ENCODE measurements around the gene TEX14. TPM values are rescaled to one million over a fixed set of nuclear protein-coding genes. Genes with fewer than 3 reads are reported as not detected.

Gene TEX14
- total RNA-seq, 2 donors from 2014 or later: 0.92 TPM; not detected in 1

DNA sequence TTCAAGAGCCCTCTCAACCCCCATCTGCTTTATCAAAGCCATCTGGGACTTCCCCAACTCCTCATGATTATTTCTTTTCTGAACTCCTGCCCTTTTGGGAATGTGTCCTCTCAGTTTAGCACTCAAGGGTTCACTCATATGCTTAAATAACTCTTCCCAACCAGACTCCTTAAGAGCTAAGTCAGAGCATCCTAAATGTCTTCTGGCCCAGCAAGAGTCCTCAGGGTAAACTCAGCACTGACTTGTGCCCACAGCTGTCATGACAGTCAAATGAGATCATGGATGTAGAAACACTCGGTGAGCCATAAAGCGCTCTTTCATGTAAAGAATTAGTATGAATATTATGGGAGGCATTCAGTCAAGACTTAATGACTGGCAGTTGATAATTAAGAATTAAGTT lies 85.9 kb downstream of the TEX14 start:
- TF ChIP-seq, protein P1, sequence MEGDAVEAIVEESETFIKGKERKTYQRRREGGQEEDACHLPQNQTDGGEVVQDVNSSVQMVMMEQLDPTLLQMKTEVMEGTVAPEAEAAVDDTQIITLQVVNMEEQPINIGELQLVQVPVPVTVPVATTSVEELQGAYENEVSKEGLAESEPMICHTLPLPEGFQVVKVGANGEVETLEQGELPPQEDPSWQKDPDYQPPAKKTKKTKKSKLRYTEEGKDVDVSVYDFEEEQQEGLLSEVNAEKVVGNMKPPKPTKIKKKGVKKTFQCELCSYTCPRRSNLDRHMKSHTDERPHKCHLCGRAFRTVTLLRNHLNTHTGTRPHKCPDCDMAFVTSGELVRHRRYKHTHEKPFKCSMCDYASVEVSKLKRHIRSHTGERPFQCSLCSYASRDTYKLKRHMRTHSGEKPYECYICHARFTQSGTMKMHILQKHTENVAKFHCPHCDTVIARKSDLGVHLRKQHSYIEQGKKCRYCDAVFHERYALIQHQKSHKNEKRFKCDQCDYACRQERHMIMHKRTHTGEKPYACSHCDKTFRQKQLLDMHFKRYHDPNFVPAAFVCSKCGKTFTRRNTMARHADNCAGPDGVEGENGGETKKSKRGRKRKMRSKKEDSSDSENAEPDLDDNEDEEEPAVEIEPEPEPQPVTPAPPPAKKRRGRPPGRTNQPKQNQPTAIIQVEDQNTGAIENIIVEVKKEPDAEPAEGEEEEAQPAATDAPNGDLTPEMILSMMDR (IDR thresholded peaks at IDR 0.05): no peak
- Histone ChIP-seq H3K4me3 (no peak overlapping the region), H3K4me1 (ENCODE audit: control insufficient read depth in 1 of 2, low read depth in 2 of 2) (no peaks in the 10 kb centered on the region), H3K9me3 (no peaks in the 10 kb centered on the region), H3K27ac (no peak overlapping the region), H3K36me3 (no peaks in the 10 kb centered on the region), H3K27me3 (replicated peaks; ENCODE audit: insufficient read depth) (no peaks in the 10 kb centered on the region)
- DNase-seq (ENCODE audit: low spot score) (no peak), ATAC-seq (ENCODE audit: insufficient number of reproducible peaks, low FRiP score, low read depth) (no peak)

DNA sequence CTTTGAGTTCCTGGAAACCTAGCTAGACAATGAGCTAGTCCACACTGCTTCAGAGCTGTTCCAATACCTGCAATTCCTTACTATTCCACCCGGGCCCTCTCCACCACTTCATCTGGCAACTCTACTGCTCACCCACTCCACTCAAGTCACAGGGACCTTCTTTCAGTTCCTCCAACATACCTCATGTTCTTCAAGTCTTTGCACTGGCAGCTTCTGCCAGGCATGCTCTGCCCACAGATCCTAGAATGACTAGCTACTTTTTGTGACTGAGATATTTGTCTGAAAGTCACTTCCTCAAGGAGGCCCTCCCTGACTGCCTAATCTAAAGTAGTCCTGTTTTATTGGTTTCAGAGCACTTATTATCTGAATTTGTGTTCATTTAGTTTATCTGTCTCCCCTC lies 86.4 kb downstream of the TEX14 start:
- DNase-seq (ENCODE audit: low spot score) (no peak), ATAC-seq (ENCODE audit: insufficient number of reproducible peaks, low FRiP score, low read depth) (no peak)
- Histone ChIP-seq H3K4me3 (no peak overlapping the region), H3K27ac (no peak overlapping the region), H3K27me3 (replicated peaks; ENCODE audit: insufficient read depth) (no peaks in the 10 kb centered on the region), H3K4me1 (ENCODE audit: control insufficient read depth in 1 of 2, low read depth in 2 of 2) (no peaks in the 10 kb centered on the region), H3K36me3 (no peaks in the 10 kb centered on the region), H3K9me3 (no peaks in the 10 kb centered on the region)
- TF ChIP-seq, protein P1 (IDR thresholded peaks at IDR 0.05): no peak

DNA sequence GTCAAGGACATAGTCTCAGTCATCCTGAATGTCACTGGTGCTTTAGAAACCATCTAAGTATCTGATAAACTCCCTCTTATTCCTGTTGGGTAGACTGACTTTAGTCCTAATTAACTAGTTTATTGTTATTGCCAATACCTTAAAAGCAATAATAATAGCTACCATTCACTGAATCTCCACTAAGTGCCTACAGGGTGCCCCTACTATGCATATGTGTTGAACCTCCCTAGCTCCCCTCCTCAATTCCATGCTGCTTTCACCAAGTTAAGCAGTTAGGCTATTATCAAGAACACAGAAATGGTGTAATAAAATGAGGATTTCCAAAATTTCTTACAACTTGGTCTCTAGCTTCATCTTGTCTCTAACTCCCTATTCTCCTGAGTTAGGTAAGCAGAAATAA lies 89.9 kb downstream of the TEX14 start:
- Histone ChIP-seq H3K4me1 (ENCODE audit: control insufficient read depth in 1 of 2, low read depth in 2 of 2) (no peaks in the 10 kb centered on the region), H3K27ac (no peak overlapping the region), H3K9me3 (no peaks in the 10 kb centered on the region), H3K36me3 (no peaks in the 10 kb centered on the region), H3K4me3 (no peak overlapping the region), H3K27me3 (replicated peaks; ENCODE audit: insufficient read depth) (no peaks in the 10 kb centered on the region)
- DNase-seq (ENCODE audit: low spot score) (no peak), ATAC-seq (ENCODE audit: insufficient number of reproducible peaks, low FRiP score, low read depth) (no peak)
- TF ChIP-seq, protein P1 (IDR thresholded peaks at IDR 0.05): no peak

DNA sequence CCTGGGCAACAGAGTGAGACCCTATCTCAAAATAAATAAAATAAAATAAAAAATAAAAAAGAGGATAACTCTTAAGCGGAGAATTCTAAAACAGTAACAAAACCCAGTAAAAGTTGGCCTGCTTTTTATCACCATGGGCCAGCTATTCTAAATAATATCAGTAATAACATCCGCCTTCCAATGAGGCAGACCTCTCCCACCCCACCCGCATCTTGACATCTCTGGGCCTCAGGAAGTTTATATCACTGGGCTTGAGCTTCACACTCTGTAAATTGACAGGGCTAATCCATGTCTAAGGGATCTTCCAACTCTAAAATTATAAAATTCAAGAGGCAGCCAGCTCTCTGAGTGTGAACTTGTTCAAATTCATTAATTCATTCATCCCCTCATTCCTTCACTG lies 94.5 kb downstream of the TEX14 start:
- Histone ChIP-seq H3K4me3 (no peak overlapping the region), H3K36me3 (no peaks in the 10 kb centered on the region), H3K27ac (no peak overlapping the region), H3K9me3 (no peaks in the 10 kb centered on the region), H3K27me3 (replicated peaks; ENCODE audit: insufficient read depth) (no peaks in the 10 kb centered on the region), H3K4me1 (ENCODE audit: control insufficient read depth in 1 of 2, low read depth in 2 of 2) (no peaks in the 10 kb centered on the region)
- TF ChIP-seq, protein P1 (IDR thresholded peaks at IDR 0.05): no peak
- ATAC-seq (ENCODE audit: insufficient number of reproducible peaks, low FRiP score, low read depth): no peak
- no peak for DNase-seq (ENCODE audit: low spot score)

DNA sequence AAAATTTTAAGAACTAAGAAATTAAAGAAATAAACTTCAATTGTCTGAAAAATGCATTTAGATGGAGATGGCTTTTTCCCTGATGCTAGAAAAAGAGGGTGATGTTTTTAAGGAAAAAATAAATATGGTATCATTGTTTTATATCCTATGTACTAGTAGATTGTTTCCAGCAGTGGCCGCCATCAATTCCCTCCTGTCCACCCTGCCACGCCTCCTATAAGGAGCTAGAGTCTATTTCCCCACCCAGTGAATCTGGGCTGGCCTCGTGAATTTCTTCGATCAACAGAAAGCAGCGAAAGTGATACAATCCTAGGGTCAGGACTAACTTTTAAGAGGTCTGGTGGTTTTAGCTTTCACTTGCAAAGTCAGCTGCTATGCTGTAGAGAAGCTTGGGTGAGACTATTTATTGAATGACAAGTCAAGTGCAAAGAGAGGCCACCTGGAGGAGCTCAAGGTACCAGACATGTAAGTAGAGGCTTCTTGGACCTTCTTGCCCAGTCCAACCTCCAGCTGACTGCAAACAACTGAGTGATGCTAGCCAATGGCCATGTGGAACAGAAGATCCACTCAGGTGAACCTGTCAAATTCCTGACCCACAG lies 96.6 kb downstream of the TEX14 start:
- Histone ChIP-seq H3K27me3 (replicated peaks; ENCODE audit: insufficient read depth) (no peaks in the 10 kb centered on the region), H3K9me3 (no peaks in the 10 kb centered on the region), H3K27ac (no peak overlapping the region), H3K36me3 (no peaks in the 10 kb centered on the region), H3K4me3 (no peak overlapping the region), H3K4me1 (ENCODE audit: control insufficient read depth in 1 of 2, low read depth in 2 of 2) (no peaks in the 10 kb centered on the region)
- ATAC-seq (ENCODE audit: insufficient number of reproducible peaks, low FRiP score, low read depth) (no peak), DNase-seq (ENCODE audit: low spot score) (no peak)
- TF ChIP-seq, protein P1 (IDR thresholded peaks at IDR 0.05): no peak

Data from thoracic aorta (tissue), 2 donors.